ENCODE results near the gene CD79B.
"Not testable (repeated sequence)": the region's sequence is repeated elsewhere in the genome, so short reads cannot be mapped to it uniquely, and the experiment has no call there.

CD79B gene

GRCh38 chr17:63930951-63931575 is 1.1 kb downstream of the CD79B start:
- peak; percentile 62 for DNase-seq

- DNase-seq: no peak
Observed at GRCh38 chr17:63929860-63930766, 2.0 kb downstream of the CD79B start.

- DNase-seq: no peak
Observed at GRCh38 chr17:63928966-63929695, 3.0 kb downstream of the CD79B start.

- DNase-seq: no peak
Observed at GRCh38 chr17:63928172-63928666, 3.9 kb downstream of the CD79B start.

- DNase-seq: no peak
Observed at GRCh38 chr17:63927464-63928171, 4.5 kb downstream of the CD79B start.

- no peak for DNase-seq
Observed at GRCh38 chr17:63926164-63926563, 6.0 kb downstream of the CD79B start.

- DNase-seq: no peak
Observed at GRCh38 chr17:63925615-63926014, 6.5 kb downstream of the CD79B start.

- DNase-seq: not testable (repeated sequence)
Observed at GRCh38 chr17:63922402-63922801, 9.7 kb downstream of the CD79B start.

GRCh38 chr17:63920779-63921178 is 11.4 kb downstream of the CD79B start:
- DNase-seq: not testable (repeated sequence)

- not testable (repeated sequence) for DNase-seq
Observed at GRCh38 chr17:63920050-63920449, 12.1 kb downstream of the CD79B start.

- peak; percentile 74 for DNase-seq
Observed at GRCh38 chr17:63919311-63919723, 12.8 kb downstream of the CD79B start.

- not testable (repeated sequence) for DNase-seq
Observed at GRCh38 chr17:63918789-63919305, 13.3 kb downstream of the CD79B start, which contains the start of gene GH1. Gene GH1 (minus strand): TSS chr17:63918839. CDS start chr17:63918776, 63 bp downstream.

GRCh38 chr17:63918305-63918704 is 13.8 kb downstream of the CD79B start:
- DNase-seq: no peak

GRCh38 chr17:63917646-63918045 is 14.5 kb downstream of the CD79B start:
- no peak for DNase-seq

- DNase-seq: not testable (repeated sequence)
Observed at GRCh38 chr17:63917206-63917605, 14.9 kb downstream of the CD79B start.

- DNase-seq: no peak
Observed at GRCh38 chr17:63916566-63917185, 15.5 kb downstream of the CD79B start.

GRCh38 chr17:63915753-63916152 is 16.4 kb downstream of the CD79B start:
- DNase-seq: not testable (repeated sequence)

- DNase-seq: no peak
Observed at GRCh38 chr17:63914471-63914870, 17.7 kb downstream of the CD79B start.

- peak; percentile 67 for DNase-seq
Observed at GRCh38 chr17:63911657-63912100, 20.5 kb downstream of the CD79B start.

- DNase-seq: no peak
Observed at GRCh38 chr17:63911041-63911635, 21.0 kb downstream of the CD79B start, which contains the start of gene CSHL1. Gene CSHL1 (minus strand): TSS chr17:63911258. CDS start chr17:63911196, 62 bp downstream.

- DNase-seq: no peak
Observed at GRCh38 chr17:63910096-63910495, 22.0 kb downstream of the CD79B start.
